HCT116 (cell line): ENCODE results near the gene FAM180A. TPM values are rescaled to one million over a fixed set of nuclear protein-coding genes. Genes with fewer than 3 reads are reported as not detected.

Experiments
- ATAC-seq: fragments of 200-7000 bp; cut with Tn5 transposase; 2 replicates; pipeline ENCODE4 v1.9.1; 2020; ENCODE audit warnings: mild to moderate bottlenecking, moderate library complexity
- BruUV-seq: library from RNA; stranded (reverse); fragments of 400-500 nt; replicated peaks from 2 replicates; lab custom pipeline; 2021; lab: Mats Ljungman, UMichigan
- CTCF ChIA-PET: fragments of 300-600 bp; sonication (Branson Sonifier 250); formaldehyde crosslinking; loops from one replicate; lab custom pipeline; 2021; ENCODE audit warnings: antibody characterized with exemption; lab: Charles Lee
- POLR2A ChIA-PET: fragments of 300-600, 350-600 bp; sonication (Branson Sonifier 250); formaldehyde crosslinking; loops from one replicate; lab custom pipeline; 2021; ENCODE audit warnings: antibody characterized with exemption; lab: Charles Lee
- RAD21 ChIA-PET, 2 experiments: fragments of 300-600 bp; sonication (Branson Sonifier 250); formaldehyde crosslinking; loops; one replicate each; lab custom pipeline; 2023; ENCODE audit warnings: low total read pairs in 2 of 2; ENCODE audit not compliant: uncharacterized antibody in 2 of 2, unreplicated experiment in 2 of 2, low non-redundant PET in 1 of 2; lab: Charles Lee
- DNase-seq: peaks from one replicate; pipeline ENCODE4 v3.0.0-alpha.2; 2010; ENCODE audit warnings: low read depth, low spot score
- H2AFZ ChIP-seq: fragments of 200-600 bp; shearing (Covaris generic), sonication (generic); 2 replicates; pipeline ENCODE4 v1.6.1; 2017; ENCODE audit warnings: low read depth, mixed run types, mixed read lengths, antibody characterized with exemption, low read length; ENCODE audit not compliant: poor library complexity, severe bottlenecking
- H3K27ac ChIP-seq: 2 replicates; pipeline ENCODE4 v1.5.1; 2012; ENCODE audit warnings: low read depth, low read length
- H3K27me3 ChIP-seq: fragments of 200-600 bp; sonication (generic); 2 replicates; pipeline ENCODE4 v1.6.1; 2016; ENCODE audit warnings: mixed run types, low read length, mixed read lengths; ENCODE audit not compliant: insufficient read depth
- H3K36me3 ChIP-seq, 2 experiments: fragments of 200-500 bp in 1 of 2; fragments of 200-600 bp in 1 of 2; sonication (Bioruptor generic) in 1 of 2; sonication (generic) in 1 of 2; 2 replicates each; pipeline versions ENCODE4 v1.5.1 to v1.6.1; 2014 to 2016; ENCODE audit warnings: low read length in 2 of 2, inconsistent platforms in 1 of 2, mixed read lengths in 1 of 2, mixed run types in 1 of 2; ENCODE audit not compliant: insufficient read depth in 2 of 2, control insufficient read depth in 1 of 2
- H3K4me1 ChIP-seq, 2 experiments: fragments of 200-600 bp in 1 of 2; sonication (generic) in 1 of 2; 2 replicates each; pipeline versions ENCODE4 v1.5.1 to v1.6.1; 2012 to 2017; ENCODE audit warnings: low read length in 2 of 2, inconsistent platforms in 1 of 2, mild to moderate bottlenecking in 1 of 2, mixed read lengths in 1 of 2, mixed run types in 1 of 2, moderate library complexity in 1 of 2; ENCODE audit not compliant: insufficient read depth in 2 of 2, control insufficient read depth in 1 of 2
- H3K4me2 ChIP-seq: fragments of 200-600 bp; sonication (generic); 2 replicates; pipeline ENCODE4 v1.6.1; 2017; ENCODE audit warnings: mixed run types, low read length, mixed read lengths
- H3K4me3 ChIP-seq, 2 experiments: fragments of 200-600 bp in 1 of 2; sonication (generic) in 1 of 2; replicated peaks in 1 of 2; 2 replicates each; pipeline ENCODE4 v1.5.1; 2011 to 2016; ENCODE audit warnings: low read length in 2 of 2, control low read depth in 1 of 2, low read depth in 1 of 2, mild to moderate bottlenecking in 1 of 2, mixed read lengths in 1 of 2, mixed run types in 1 of 2
- H3K79me2 ChIP-seq: fragments of 200-600 bp; sonication (generic); 2 replicates; pipeline ENCODE4 v1.6.1; 2017; ENCODE audit warnings: mild to moderate bottlenecking, mixed run types, low read length, moderate library complexity, mixed read lengths; ENCODE audit not compliant: insufficient read depth
- H3K9ac ChIP-seq: fragments of 200-600 bp; sonication (generic); 2 replicates; pipeline ENCODE4 v1.6.1; 2016; ENCODE audit warnings: low read length, mixed read lengths
- H3K9me2 ChIP-seq: fragments of 200-600 bp; sonication (generic), shearing (Covaris generic); 2 replicates; pipeline ENCODE4 v1.6.1; 2017; ENCODE audit warnings: mixed run types, mild to moderate bottlenecking, moderate library complexity; ENCODE audit not compliant: insufficient read depth
- H3K9me3 ChIP-seq, 2 experiments: fragments of 200-500 bp in 1 of 2; fragments of 200-600 bp in 1 of 2; sonication (Bioruptor generic) in 1 of 2; sonication (generic) in 1 of 2; 2 replicates each; pipeline ENCODE4 v1.6.1; 2014 to 2017; ENCODE audit warnings: low read length in 2 of 2, mixed read lengths in 2 of 2, inconsistent platforms in 1 of 2, low read depth in 1 of 2, mild to moderate bottlenecking in 1 of 2, mixed run types in 1 of 2, moderate library complexity in 1 of 2; ENCODE audit not compliant: control insufficient read depth in 1 of 2, insufficient read depth in 1 of 2
- H4K20me1 ChIP-seq: fragments of 200-600 bp; sonication (generic), shearing (Covaris generic); 2 replicates; pipeline ENCODE4 v1.6.1; 2017; ENCODE audit warnings: mixed run types, mild to moderate bottlenecking, moderate library complexity; ENCODE audit not compliant: insufficient read depth
- CEBPB ChIP-seq: IDR thresholded peaks from 2 replicates; pipeline ENCODE4 v1.6.1; 2012; ENCODE audit warnings: low read depth
- CTCF ChIP-seq, 3 experiments: fragments of 200-600 bp in 1 of 3; sonication (generic) in 1 of 3; IDR thresholded peaks in 2 of 3; conservative IDR thresholded peaks in 1 of 3; 2 replicates each; pipeline ENCODE4 v1.5.1; 2012 to 2017; ENCODE audit warnings: low read depth in 2 of 3, low read length in 2 of 3, antibody characterized with exemption in 1 of 3, borderline replicate concordance in 1 of 3, control low read depth in 1 of 3, mild to moderate bottlenecking in 1 of 3, mixed read lengths in 1 of 3, mixed run types in 1 of 3, moderate library complexity in 1 of 3; ENCODE audit not compliant: insufficient read depth in 1 of 3
- EGR1 ChIP-seq: IDR thresholded peaks from 2 replicates; pipeline ENCODE4 v1.6.1; 2012; ENCODE audit warnings: low read depth
- ELF1 ChIP-seq: IDR thresholded peaks from 2 replicates; pipeline ENCODE4 v1.6.1; 2012; ENCODE audit warnings: low read depth, borderline replicate concordance
- EZH2 ChIP-seq: fragments of 200-600 bp; sonication (generic); IDR thresholded peaks from 2 replicates; pipeline ENCODE4 v1.6.1; 2017; ENCODE audit warnings: antibody characterized with exemption, mixed run types
- FOSL1 ChIP-seq: IDR thresholded peaks from 2 replicates; pipeline ENCODE4 v1.6.1; 2012; ENCODE audit warnings: low read depth
- MAX ChIP-seq: IDR thresholded peaks from 2 replicates; pipeline ENCODE4 v1.6.1; 2012
- RAD21 ChIP-seq: IDR thresholded peaks from 2 replicates; pipeline ENCODE4 v1.6.1; 2012; ENCODE audit warnings: low read depth, mild to moderate bottlenecking
- TCF7L2 ChIP-seq: IDR thresholded peaks from 2 replicates; pipeline ENCODE4 v1.7.0; 2011; ENCODE audit warnings: borderline replicate concordance, inconsistent platforms; ENCODE audit not compliant: insufficient read depth, insufficient read length; ENCODE audit errors: extremely low read depth
- ZBTB33 ChIP-seq: IDR thresholded peaks from 2 replicates; pipeline ENCODE4 v1.6.1; 2011; ENCODE audit warnings: mild to moderate bottlenecking, low read length, moderate library complexity; ENCODE audit not compliant: insufficient replicate concordance; ENCODE audit errors: extremely low read depth
- ZFX ChIP-seq: fragments of 450-650 bp; IDR thresholded peaks from 2 replicates; pipeline ENCODE4 v1.6.1; 2017
- ZNF274 ChIP-seq: fragments of 200-500 bp; sonication (Bioruptor generic); IDR thresholded peaks from 2 replicates; pipeline ENCODE4 v1.6.1; 2014; ENCODE audit warnings: mild to moderate bottlenecking, low read depth, low read length, inconsistent platforms
- intact Hi-C: fragments of 100-400 bp; cut with micrococcal nuclease; formaldehyde crosslinking; loops from 2 replicates; pipeline ENCODE4 v1.10.0; 2022
- total RNA-seq: library from RNA; stranded (reverse); gene quantifications from one replicate; pipeline ENCODE4 v1.2.1, GENCODE V29; 2021; ENCODE audit not compliant: unreplicated experiment
- TF ChIP-seq, protein P1 (sequence below): IDR thresholded peaks from 2 replicates; pipeline ENCODE4 v1.6.1; 2012; ENCODE audit warnings: low read depth

Gene FAM180A
- total RNA-seq, 1 experiment from 2014 or later, result 0.59 TPM

DNA sequence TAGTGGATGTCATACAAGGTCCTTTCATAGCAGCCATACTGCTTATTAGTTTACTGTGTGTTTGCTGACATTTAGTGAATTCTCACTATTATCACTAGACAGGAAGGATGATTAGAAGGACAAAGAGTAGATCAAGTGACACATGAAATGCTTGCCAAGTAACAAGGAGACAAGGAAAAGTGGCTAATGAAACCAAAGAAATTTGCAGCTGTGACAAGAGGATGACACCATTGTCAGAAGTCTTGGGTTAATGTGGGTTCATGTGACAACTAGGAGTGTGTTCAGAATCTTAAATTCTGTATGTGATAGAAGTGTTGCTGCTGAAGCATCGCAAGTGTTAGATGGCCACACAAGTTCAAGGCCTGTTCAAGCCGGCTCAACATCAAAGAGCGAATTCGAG is 40.8 kb upstream of the FAM180A start:
- H2AFZ ChIP-seq, result no peak overlapping the region
- no TSS peak for BruUV-seq
- ChIA-PET POLR2A (no interaction called here), CTCF (no interaction called here), RAD21 (no interaction called here)
- TF ChIP-seq ZFX, result no peak
- TF ChIP-seq CEBPB, result no peak
- no peak for TF ChIP-seq ELF1
- no peak for TF ChIP-seq FOSL1
- TF ChIP-seq EGR1, result no peak
- no peak for TF ChIP-seq MAX
- no peaks in the 10 kb centered on the region for H3K9me2 ChIP-seq
- H3K4me2 ChIP-seq, result no peak overlapping the region
- H3K36me3 ChIP-seq, result no peaks in the 10 kb centered on the region
- DNase-seq (no peak), ATAC-seq (no peak)
- peaks cover 0 to 5% of the 10 kb centered on the region in 2 experiments; a peak in 1 of 4 replicates for H3K4me1 ChIP-seq
- no peak overlapping the region for H3K4me3 ChIP-seq
- H3K27me3 ChIP-seq, result no peaks in the 10 kb centered on the region
- no peaks in the 10 kb centered on the region for H4K20me1 ChIP-seq
- peaks cover 0 to 4% of the 10 kb centered on the region in 2 experiments; a peak in 1 of 4 replicates for H3K9me3 ChIP-seq
- no peak overlapping the region for H3K27ac ChIP-seq
- H3K9ac ChIP-seq, result no peak overlapping the region
- intact Hi-C loops, result no loop called here
- no peaks in the 10 kb centered on the region for H3K79me2 ChIP-seq

- H3K9me2 ChIP-seq, result no peaks in the 10 kb centered on the region
- CTCF ChIA-PET, result interaction anchor here (0.6 kb wide), 1 partner anchor 114 kb away, joined by 3 read pairs; no protein-coding TSS in a partner anchor
- ATAC-seq (no peak), DNase-seq (no peak)
- POLR2A ChIA-PET, result no interaction called here
- H3K79me2 ChIP-seq, result no peaks in the 10 kb centered on the region
- no peaks in the 10 kb centered on the region; the same call in 1 of the 2 replicates for H3K27me3 ChIP-seq
- no peaks in the 10 kb centered on the region for H4K20me1 ChIP-seq
- no peak overlapping the region for H3K4me2 ChIP-seq
- BruUV-seq, result no TSS peak
- intact Hi-C loops, result no loop called here
- H3K36me3 ChIP-seq, result no peaks in the 10 kb centered on the region
- H3K9ac ChIP-seq, result no peak overlapping the region
- RAD21 ChIA-PET, result no interaction called here
- no peaks in the 10 kb centered on the region for H3K4me1 ChIP-seq
- H2AFZ ChIP-seq, result no peak overlapping the region
- no peak overlapping the region for H3K27ac ChIP-seq
- no peaks in the 10 kb centered on the region for H3K9me3 ChIP-seq
- no peak overlapping the region for H3K4me3 ChIP-seq
- TF ChIP-seq FOSL1 (no peak), CTCF (IDR thresholded peaks at IDR 0.05 in 2 of 3, conservative IDR thresholded peaks at IDR 0.05 in 1 of 3; ENCODE audit: borderline replicate concordance in 1 of 3, insufficient read depth in 1 of 3, low read depth in 2 of 3, low read length in 2 of 3) (no peak), ZBTB33 (no peak), TCF7L2 (no peak), ZNF274 (no peak), EZH2 (no peak), RAD21 (no peak)
- TF ChIP-seq, protein P1, sequence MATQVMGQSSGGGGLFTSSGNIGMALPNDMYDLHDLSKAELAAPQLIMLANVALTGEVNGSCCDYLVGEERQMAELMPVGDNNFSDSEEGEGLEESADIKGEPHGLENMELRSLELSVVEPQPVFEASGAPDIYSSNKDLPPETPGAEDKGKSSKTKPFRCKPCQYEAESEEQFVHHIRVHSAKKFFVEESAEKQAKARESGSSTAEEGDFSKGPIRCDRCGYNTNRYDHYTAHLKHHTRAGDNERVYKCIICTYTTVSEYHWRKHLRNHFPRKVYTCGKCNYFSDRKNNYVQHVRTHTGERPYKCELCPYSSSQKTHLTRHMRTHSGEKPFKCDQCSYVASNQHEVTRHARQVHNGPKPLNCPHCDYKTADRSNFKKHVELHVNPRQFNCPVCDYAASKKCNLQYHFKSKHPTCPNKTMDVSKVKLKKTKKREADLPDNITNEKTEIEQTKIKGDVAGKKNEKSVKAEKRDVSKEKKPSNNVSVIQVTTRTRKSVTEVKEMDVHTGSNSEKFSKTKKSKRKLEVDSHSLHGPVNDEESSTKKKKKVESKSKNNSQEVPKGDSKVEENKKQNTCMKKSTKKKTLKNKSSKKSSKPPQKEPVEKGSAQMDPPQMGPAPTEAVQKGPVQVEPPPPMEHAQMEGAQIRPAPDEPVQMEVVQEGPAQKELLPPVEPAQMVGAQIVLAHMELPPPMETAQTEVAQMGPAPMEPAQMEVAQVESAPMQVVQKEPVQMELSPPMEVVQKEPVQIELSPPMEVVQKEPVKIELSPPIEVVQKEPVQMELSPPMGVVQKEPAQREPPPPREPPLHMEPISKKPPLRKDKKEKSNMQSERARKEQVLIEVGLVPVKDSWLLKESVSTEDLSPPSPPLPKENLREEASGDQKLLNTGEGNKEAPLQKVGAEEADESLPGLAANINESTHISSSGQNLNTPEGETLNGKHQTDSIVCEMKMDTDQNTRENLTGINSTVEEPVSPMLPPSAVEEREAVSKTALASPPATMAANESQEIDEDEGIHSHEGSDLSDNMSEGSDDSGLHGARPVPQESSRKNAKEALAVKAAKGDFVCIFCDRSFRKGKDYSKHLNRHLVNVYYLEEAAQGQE, result no peak
Observed at GRCh38 chr7:135786911-135787310, 38.3 kb upstream of the FAM180A start.
